ENCODE data around the gene KCNK1. TPM values are rescaled to one million over a fixed set of nuclear protein-coding genes. Genes with fewer than 3 reads are reported as not detected.

Gene KCNK1
- polyA plus RNA-seq, 1 donor (not counting 4 experiments of a cell fraction or from before 2014, with no cell fraction given), result 17.5 TPM

- H3K4me2 ChIP-seq (ENCODE audit: control insufficient read depth, extremely low read depth, insufficient read depth, low read depth, low read length), result peak overlapping the region; percentile 98
- FAIRE-seq, result no peak
- H3K4me3 ChIP-seq (ENCODE audit: control insufficient read depth in 2 of 3, extremely low read depth in 1 of 3, insufficient read depth in 2 of 3, low read depth in 1 of 3, low read length in 3 of 3), result peak overlapping the region; percentile 78 to 98 (median 91)
- peaks cover 5 to 13% of the 10 kb centered on the region in 2 experiments for H3K36me3 ChIP-seq (ENCODE audit: control insufficient read depth in 2 of 2, extremely low read depth in 1 of 2, insufficient read depth in 2 of 2, low read length in 2 of 2)
- H4K20me1 ChIP-seq (ENCODE audit: control insufficient read depth, extremely low read depth, insufficient read depth, low read length), result no peaks in the 10 kb centered on the region
- peak overlapping the region; percentile 95 for H3K9ac ChIP-seq (ENCODE audit: control insufficient read depth, extremely low read depth, insufficient read depth, low read length)
- peaks cover 44% of the 10 kb centered on the region for H3K79me2 ChIP-seq (ENCODE audit: control insufficient read depth, insufficient read depth, low read length)
- dilution Hi-C loops (cut with MboI; ENCODE audit: extremely low pct_ligation_motif_present, low sequenced_read_pairs), result no loop called here
- no peaks in the 10 kb centered on the region for H3K27me3 ChIP-seq (ENCODE audit: control insufficient read depth, extremely low read depth, insufficient read depth, low read length)
- H3K4me1 ChIP-seq (ENCODE audit: control insufficient read depth, extremely low read depth, insufficient read depth, low read length), result peaks cover 11% of the 10 kb centered on the region
- H2AFZ ChIP-seq (ENCODE audit: control insufficient read depth, low read length), result peak overlapping the region; percentile 54
- peaks cover 2% of the 10 kb centered on the region for H3K9me1 ChIP-seq (ENCODE audit: control insufficient read depth, extremely low read depth, insufficient read depth, low read length)
- DNase-seq (ENCODE audit: low read depth, low spot score), result no peak
- peak overlapping the region; percentile 98 for H3K27ac ChIP-seq (ENCODE audit: control insufficient read depth, insufficient read depth, low read length)
- no peaks in the 10 kb centered on the region for H3K9me3 ChIP-seq (ENCODE audit: control insufficient read depth, low read depth, low read length)
- TF ChIP-seq EZH2 (IDR thresholded peaks at IDR 0.05; ENCODE audit: low read length), result no peak
- TF ChIP-seq, protein P1, sequence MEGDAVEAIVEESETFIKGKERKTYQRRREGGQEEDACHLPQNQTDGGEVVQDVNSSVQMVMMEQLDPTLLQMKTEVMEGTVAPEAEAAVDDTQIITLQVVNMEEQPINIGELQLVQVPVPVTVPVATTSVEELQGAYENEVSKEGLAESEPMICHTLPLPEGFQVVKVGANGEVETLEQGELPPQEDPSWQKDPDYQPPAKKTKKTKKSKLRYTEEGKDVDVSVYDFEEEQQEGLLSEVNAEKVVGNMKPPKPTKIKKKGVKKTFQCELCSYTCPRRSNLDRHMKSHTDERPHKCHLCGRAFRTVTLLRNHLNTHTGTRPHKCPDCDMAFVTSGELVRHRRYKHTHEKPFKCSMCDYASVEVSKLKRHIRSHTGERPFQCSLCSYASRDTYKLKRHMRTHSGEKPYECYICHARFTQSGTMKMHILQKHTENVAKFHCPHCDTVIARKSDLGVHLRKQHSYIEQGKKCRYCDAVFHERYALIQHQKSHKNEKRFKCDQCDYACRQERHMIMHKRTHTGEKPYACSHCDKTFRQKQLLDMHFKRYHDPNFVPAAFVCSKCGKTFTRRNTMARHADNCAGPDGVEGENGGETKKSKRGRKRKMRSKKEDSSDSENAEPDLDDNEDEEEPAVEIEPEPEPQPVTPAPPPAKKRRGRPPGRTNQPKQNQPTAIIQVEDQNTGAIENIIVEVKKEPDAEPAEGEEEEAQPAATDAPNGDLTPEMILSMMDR (optimal IDR thresholded peaks at IDR 0.05 in 1 of 3, IDR thresholded peaks at IDR 0.05 in 1 of 3, conservative IDR thresholded peaks at IDR 0.05 in 1 of 3; ENCODE audit: extremely low read depth in 1 of 3, insufficient read depth in 2 of 3, low read length in 3 of 3), result no peak
Measured at GRCh38 chr1:233614743-233615521, 1.0 kb downstream of the KCNK1 start.

DNA sequence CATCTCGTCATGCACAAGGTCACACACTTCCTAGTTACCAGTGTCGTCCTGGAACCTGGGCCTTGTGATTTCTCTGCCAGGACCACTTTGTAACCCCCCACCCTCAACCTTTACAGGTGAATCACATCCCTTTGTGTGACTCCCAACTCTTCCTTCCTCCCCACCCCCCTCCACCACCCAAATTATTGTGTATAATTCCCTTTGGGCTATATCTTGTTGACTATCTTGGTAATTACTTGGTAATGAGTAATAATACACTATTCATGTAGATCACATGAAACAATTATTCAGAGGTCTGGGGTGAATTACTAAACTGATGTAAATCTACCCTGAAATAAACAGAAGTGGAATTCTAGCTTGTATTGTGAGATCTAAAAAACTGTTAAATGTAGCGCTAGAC is 1.7 kb downstream of the KCNK1 start:
- no peak for FAIRE-seq
- no peaks in the 10 kb centered on the region for H3K9me3 ChIP-seq (ENCODE audit: control insufficient read depth, low read depth, low read length)
- peaks cover 2% of the 10 kb centered on the region for H3K9me1 ChIP-seq (ENCODE audit: control insufficient read depth, extremely low read depth, insufficient read depth, low read length)
- peak overlapping the region; percentile 54 for H2AFZ ChIP-seq (ENCODE audit: control insufficient read depth, low read length)
- DNase-seq (ENCODE audit: low read depth, low spot score), result no peak
- TF ChIP-seq, protein P1 (optimal IDR thresholded peaks at IDR 0.05 in 1 of 3, IDR thresholded peaks at IDR 0.05 in 1 of 3, conservative IDR thresholded peaks at IDR 0.05 in 1 of 3; ENCODE audit: extremely low read depth in 1 of 3, insufficient read depth in 2 of 3, low read length in 3 of 3), result no peak
- no peak for TF ChIP-seq EZH2 (IDR thresholded peaks at IDR 0.05; ENCODE audit: low read length)
- H3K36me3 ChIP-seq (ENCODE audit: control insufficient read depth in 2 of 2, extremely low read depth in 1 of 2, insufficient read depth in 2 of 2, low read length in 2 of 2), result peaks cover 5 to 13% of the 10 kb centered on the region in 2 experiments
- dilution Hi-C loops (cut with MboI; ENCODE audit: extremely low pct_ligation_motif_present, low sequenced_read_pairs), result no loop called here
- H3K4me2 ChIP-seq (ENCODE audit: control insufficient read depth, extremely low read depth, insufficient read depth, low read depth, low read length), result peak overlapping the region; percentile 98
- H3K4me1 ChIP-seq (ENCODE audit: control insufficient read depth, extremely low read depth, insufficient read depth, low read length), result peaks cover 11% of the 10 kb centered on the region
- H4K20me1 ChIP-seq (ENCODE audit: control insufficient read depth, extremely low read depth, insufficient read depth, low read length), result no peaks in the 10 kb centered on the region
- H3K27me3 ChIP-seq (ENCODE audit: control insufficient read depth, extremely low read depth, insufficient read depth, low read length), result no peaks in the 10 kb centered on the region
- peak overlapping the region; percentile 98 for H3K27ac ChIP-seq (ENCODE audit: control insufficient read depth, insufficient read depth, low read length)
- peaks cover 46% of the 10 kb centered on the region for H3K79me2 ChIP-seq (ENCODE audit: control insufficient read depth, insufficient read depth, low read length)
- peak overlapping the region; percentile 78 to 98 (median 91) for H3K4me3 ChIP-seq (ENCODE audit: control insufficient read depth in 2 of 3, extremely low read depth in 1 of 3, insufficient read depth in 2 of 3, low read depth in 1 of 3, low read length in 3 of 3)
- H3K9ac ChIP-seq (ENCODE audit: control insufficient read depth, extremely low read depth, insufficient read depth, low read length), result peak overlapping the region; percentile 95
